OCI-LY3 (cell line): ENCODE measurements around the gene CTTNBP2NL.
"Not testable (repeated sequence)": the region's sequence is repeated elsewhere in the genome, so short reads cannot be mapped to it uniquely, and the experiment has no call there.

ENCODE experiments used
- H2AFZ ChIP-seq: fragments of 200-600, 300-600 bp; shearing (Covaris generic); 2 replicates; pipeline ENCODE4 v1.6.0; 2014; ENCODE audit warnings: antibody characterized with exemption, low read depth, low read length
- H3K27ac ChIP-seq: fragments of 200-600, 300-600 bp; sonication (generic); 2 replicates; pipeline ENCODE4 v1.5.1; 2014; ENCODE audit warnings: mild to moderate bottlenecking, low read length, moderate library complexity, mixed read lengths
- H3K27me3 ChIP-seq: fragments of 200-600, 300-600 bp; sonication (generic); 2 replicates; pipeline ENCODE4 v1.6.1; 2014; ENCODE audit warnings: low read depth, low read length, mixed read lengths
- H3K36me3 ChIP-seq: fragments of 200-600, 300-600 bp; sonication (generic); replicated peaks from 2 replicates; pipeline ENCODE3; 2014; ENCODE audit warnings: low read depth, low read length, mixed read lengths
- H3K4me1 ChIP-seq: fragments of 300-600, 200-600 bp; sonication (generic); 2 replicates; pipeline ENCODE4 v1.6.1; 2014; ENCODE audit warnings: low read length, mixed read lengths
- H3K4me2 ChIP-seq: fragments of 200-600, 300-600 bp; sonication (generic); 2 replicates; pipeline ENCODE4 v1.6.1; 2014; ENCODE audit warnings: low read length, mixed read lengths
- H3K4me3 ChIP-seq: fragments of 300-600, 200-600 bp; sonication (generic); 2 replicates; pipeline ENCODE4 v1.5.1; 2014; ENCODE audit warnings: antibody characterized with exemption, mild to moderate bottlenecking, low read length, moderate library complexity
- H3K79me2 ChIP-seq: fragments of 300-600, 200-600 bp; shearing (Covaris generic); 2 replicates; pipeline ENCODE4 v1.6.1; 2014; ENCODE audit warnings: mild to moderate bottlenecking, low read length, mixed read lengths
- H3K9ac ChIP-seq: fragments of 300-600, 200-600 bp; shearing (Covaris generic); 2 replicates; pipeline ENCODE4 v1.6.0; 2014; ENCODE audit warnings: mild to moderate bottlenecking, low read length, moderate library complexity
- H3K9me3 ChIP-seq: fragments of 200-600, 300-600 bp; shearing (Covaris generic); 2 replicates; pipeline ENCODE4 v1.6.1; 2014; ENCODE audit warnings: low read length, mixed read lengths; ENCODE audit not compliant: insufficient read depth
- H4K20me1 ChIP-seq: fragments of 200-600, 300-600 bp; sonication (generic); 2 replicates; pipeline ENCODE4 v1.6.1; 2016; ENCODE audit warnings: low read length, mixed read lengths; ENCODE audit not compliant: insufficient read depth
- EZH2phosphoT487 ChIP-seq: fragments of 200-600 bp; shearing (Covaris generic); IDR thresholded peaks from 2 replicates; pipeline ENCODE4 v1.6.1; 2018; ENCODE audit warnings: antibody characterized with exemption, mixed run types, low read depth
- TF ChIP-seq, protein P1 (sequence below): fragments of 200-600, 300-600 bp; sonication (generic); IDR thresholded peaks from 2 replicates; pipeline ENCODE4 v1.5.1; 2014; ENCODE audit warnings: antibody characterized with exemption, low read length, low read depth

The CTTNBP2NL gene

DNA sequence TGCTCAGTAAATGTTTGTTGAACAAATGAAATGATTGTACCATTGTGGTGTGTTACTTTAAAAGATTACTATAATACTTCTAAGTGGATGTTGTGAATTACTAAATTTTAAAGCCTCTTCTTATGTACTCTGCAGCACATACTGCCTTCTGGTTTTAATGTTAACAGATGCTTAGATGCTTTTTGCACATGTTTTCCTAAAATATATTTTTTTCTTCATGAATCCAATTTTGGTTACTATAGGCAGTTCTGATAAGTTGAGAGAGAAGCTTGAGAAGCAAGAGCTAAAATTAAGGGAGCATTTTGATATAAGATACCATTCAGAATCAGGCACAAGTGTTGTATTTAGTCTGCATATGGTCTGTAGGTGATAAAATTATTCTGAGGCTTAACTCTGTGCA, 21.3 kb downstream of the CTTNBP2NL start:
- TF ChIP-seq, protein P1, sequence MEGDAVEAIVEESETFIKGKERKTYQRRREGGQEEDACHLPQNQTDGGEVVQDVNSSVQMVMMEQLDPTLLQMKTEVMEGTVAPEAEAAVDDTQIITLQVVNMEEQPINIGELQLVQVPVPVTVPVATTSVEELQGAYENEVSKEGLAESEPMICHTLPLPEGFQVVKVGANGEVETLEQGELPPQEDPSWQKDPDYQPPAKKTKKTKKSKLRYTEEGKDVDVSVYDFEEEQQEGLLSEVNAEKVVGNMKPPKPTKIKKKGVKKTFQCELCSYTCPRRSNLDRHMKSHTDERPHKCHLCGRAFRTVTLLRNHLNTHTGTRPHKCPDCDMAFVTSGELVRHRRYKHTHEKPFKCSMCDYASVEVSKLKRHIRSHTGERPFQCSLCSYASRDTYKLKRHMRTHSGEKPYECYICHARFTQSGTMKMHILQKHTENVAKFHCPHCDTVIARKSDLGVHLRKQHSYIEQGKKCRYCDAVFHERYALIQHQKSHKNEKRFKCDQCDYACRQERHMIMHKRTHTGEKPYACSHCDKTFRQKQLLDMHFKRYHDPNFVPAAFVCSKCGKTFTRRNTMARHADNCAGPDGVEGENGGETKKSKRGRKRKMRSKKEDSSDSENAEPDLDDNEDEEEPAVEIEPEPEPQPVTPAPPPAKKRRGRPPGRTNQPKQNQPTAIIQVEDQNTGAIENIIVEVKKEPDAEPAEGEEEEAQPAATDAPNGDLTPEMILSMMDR, result no peak
- Histone ChIP-seq H4K20me1 (no peaks in the 10 kb centered on the region), H3K4me1 (no peaks in the 10 kb centered on the region), H3K27ac (no peak overlapping the region), H3K9ac (no peak overlapping the region), H2AFZ (no peak overlapping the region), H3K9me3 (no peaks in the 10 kb centered on the region), H3K36me3 (no peaks in the 10 kb centered on the region), H3K4me2 (no peak overlapping the region), H3K4me3 (no peak overlapping the region), H3K27me3 (no peaks in the 10 kb centered on the region), H3K79me2 (no peaks in the 10 kb centered on the region)

DNA sequence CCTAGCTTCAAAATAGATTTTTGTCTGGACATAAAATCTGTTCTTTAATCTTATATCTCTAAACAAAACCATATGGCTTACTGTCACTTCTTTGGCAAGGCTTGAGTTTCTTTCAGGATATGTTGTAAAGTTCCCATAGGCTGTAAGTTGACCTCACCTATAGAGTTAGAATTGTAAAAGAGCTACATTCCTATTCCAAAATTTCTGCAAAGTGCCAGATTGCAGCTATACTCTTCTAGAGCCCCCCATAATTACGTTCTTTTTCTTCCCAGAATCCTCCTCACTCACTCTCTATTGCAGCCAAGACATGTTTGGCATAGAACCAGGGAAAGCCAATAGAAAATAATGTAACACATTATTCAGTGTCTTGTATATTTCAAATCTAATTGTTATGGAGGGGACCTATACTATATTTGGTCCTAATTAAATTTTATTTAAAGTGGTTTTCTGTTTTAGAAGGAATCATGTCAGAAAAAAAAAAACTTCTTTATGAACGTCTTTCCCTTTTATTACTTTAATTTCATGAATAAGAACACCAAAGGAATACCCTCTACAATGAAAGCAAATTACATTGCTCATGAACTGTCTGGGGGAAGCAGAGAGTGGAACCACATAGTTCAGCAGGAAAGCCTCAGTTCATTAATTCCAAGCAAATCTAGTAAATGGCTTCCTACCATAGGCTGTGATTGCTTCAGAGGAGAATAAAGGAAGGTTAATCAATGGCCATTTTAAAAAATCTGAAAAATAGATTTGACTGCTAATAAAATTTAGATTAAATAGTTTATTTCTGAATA, 22.3 kb downstream of the CTTNBP2NL start:
- Histone ChIP-seq H3K4me1 (no peaks in the 10 kb centered on the region), H3K9me3 (no peaks in the 10 kb centered on the region), H3K9ac (no peak overlapping the region), H2AFZ (no peak overlapping the region), H3K4me2 (no peak overlapping the region), H3K27me3 (no peaks in the 10 kb centered on the region), H3K27ac (no peak overlapping the region), H3K4me3 (no peak overlapping the region), H4K20me1 (no peaks in the 10 kb centered on the region), H3K79me2 (no peaks in the 10 kb centered on the region), H3K36me3 (no peaks in the 10 kb centered on the region)
- TF ChIP-seq EZH2phosphoT487, result no peak
- TF ChIP-seq, protein P1, result no peak

- Histone ChIP-seq H3K27me3 (no peaks in the 10 kb centered on the region), H3K79me2 (no peaks in the 10 kb centered on the region), H3K27ac (no peak overlapping the region), H3K9me3 (no peaks in the 10 kb centered on the region), H3K4me1 (no peaks in the 10 kb centered on the region), H4K20me1 (no peaks in the 10 kb centered on the region), H3K36me3 (no peaks in the 10 kb centered on the region), H3K4me2 (no peak overlapping the region), H3K9ac (no peak overlapping the region), H3K4me3 (no peak overlapping the region), H2AFZ (no peak overlapping the region)
- TF ChIP-seq, protein P1, result no peak
These were observed 27.2 kb downstream of the CTTNBP2NL start for GRCh38 chr1:112423207-112423606.

GRCh38 chr1:112423666-112424065, 27.7 kb downstream of the CTTNBP2NL start:
- not testable (repeated sequence) for H3K36me3 ChIP-seq, H3K4me1 ChIP-seq, H3K4me2 ChIP-seq, H3K27ac ChIP-seq, H2AFZ ChIP-seq, H3K79me2 ChIP-seq, H4K20me1 ChIP-seq, H3K9ac ChIP-seq, H3K9me3 ChIP-seq, H3K27me3 ChIP-seq, H3K4me3 ChIP-seq

DNA sequence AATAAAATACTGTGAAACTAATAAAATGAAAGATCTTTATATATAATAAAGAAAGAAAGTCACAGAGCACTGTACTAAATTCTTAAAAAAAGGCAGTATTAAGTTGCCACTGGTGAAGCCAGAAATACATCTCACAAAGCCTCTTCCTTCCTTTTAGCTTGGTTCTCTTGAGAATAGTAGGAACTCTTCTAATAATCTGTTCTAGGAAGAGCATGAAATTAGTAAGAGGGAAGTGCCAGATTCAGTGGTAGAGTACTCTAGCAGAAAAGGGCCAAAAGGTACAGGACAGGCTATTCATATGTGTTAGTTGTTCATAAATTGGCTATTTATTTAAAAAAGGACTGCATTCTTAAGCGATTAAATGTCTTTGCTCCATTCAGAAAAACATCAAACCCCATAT, 33.7 kb downstream of the CTTNBP2NL start:
- Histone ChIP-seq H3K4me2 (no peak overlapping the region), H3K9ac (no peak overlapping the region)
- TF ChIP-seq, protein P1, result no peak
- no peak for TF ChIP-seq EZH2phosphoT487

More for the DNA sequence above, 33.7 kb downstream of the CTTNBP2NL start:
- no peaks in the 10 kb centered on the region for H3K36me3 ChIP-seq
- H3K9me3 ChIP-seq, result no peaks in the 10 kb centered on the region
- H3K79me2 ChIP-seq, result no peaks in the 10 kb centered on the region
- no peaks in the 10 kb centered on the region for H4K20me1 ChIP-seq
- H3K4me1 ChIP-seq, result no peaks in the 10 kb centered on the region
- no peak overlapping the region for H3K4me3 ChIP-seq
- no peak overlapping the region for H3K27ac ChIP-seq
- H2AFZ ChIP-seq, result no peak overlapping the region
- no peaks in the 10 kb centered on the region for H3K27me3 ChIP-seq
